ENCODE data around the gene TMEM139.

The TMEM139 gene

DNA sequence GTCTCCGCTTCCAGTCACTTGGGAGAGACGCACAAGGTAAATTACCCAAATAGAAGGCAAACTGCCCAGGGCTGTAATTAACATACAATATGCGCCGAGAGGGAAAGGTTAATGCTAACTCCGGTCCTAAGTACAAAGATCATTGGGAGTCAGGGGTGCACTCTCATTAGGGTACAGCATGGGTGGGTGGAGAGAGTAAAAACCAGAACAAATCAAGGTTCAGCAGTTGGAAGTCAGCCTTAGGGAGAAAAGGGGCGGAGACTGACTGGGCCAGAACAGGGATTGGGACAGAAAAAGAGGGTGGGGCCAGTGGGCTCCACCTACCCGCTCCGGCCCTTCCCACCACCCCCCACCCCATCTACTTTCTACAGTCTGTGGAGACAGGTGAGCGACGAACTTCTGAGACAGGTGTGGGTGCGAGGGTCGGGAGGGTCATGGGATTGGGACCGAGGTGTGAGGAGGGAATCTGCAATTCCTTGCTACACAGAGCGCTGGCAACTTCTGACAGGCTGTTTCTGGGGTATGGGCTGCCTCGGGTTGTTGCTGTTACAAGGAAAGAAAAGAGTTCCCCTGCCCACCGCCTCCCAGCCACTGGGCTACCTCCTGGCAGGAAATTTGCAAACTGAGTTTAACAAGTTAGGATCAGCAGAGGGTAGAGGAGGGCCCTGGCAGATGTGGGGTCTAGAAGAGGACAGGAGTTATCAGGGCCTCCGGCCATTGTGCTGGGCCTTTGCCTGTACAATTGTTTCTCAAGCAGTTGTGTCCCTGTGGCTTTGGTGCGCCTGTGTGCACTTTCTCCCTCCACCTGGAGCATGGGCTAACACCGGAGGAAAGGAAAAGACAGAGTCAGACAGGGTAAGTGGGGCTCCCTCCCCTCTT, at the start of gene TMEM139:
Gene TMEM139, plus strand, starts transcription at position 368 of the 879 bp plus-strand sequence. CDS start 1,000 bp downstream, outside the sequence.
- DNase-seq: no peak

GRCh38 chr7:143235561-143235960, 49.2 kb upstream of the TMEM139 start:
- no peak for DNase-seq

GRCh38 chr7:143236408-143236990, 48.3 kb upstream of the TMEM139 start:
- DNase-seq: no peak

DNA sequence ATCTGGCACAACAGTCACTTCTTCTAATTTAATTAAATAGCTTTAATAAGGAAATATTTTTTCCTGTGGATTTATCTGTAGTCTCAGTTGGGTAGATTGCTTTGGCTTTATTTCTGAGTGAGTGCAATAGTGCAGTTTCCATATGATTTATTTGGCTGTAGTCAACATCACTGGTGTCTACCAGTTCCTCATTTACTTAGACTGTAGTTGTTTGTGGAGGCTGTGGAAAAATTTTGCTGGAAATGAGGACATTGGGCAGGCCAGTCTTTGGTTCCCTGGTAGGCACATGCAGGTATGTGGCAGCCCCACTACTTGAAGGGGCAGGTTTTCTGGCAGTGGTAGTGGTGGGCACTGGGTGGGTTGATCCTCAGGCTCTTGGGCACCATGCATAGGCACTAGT, 47.4 kb upstream of the TMEM139 start:
- DNase-seq: no peak

DNA sequence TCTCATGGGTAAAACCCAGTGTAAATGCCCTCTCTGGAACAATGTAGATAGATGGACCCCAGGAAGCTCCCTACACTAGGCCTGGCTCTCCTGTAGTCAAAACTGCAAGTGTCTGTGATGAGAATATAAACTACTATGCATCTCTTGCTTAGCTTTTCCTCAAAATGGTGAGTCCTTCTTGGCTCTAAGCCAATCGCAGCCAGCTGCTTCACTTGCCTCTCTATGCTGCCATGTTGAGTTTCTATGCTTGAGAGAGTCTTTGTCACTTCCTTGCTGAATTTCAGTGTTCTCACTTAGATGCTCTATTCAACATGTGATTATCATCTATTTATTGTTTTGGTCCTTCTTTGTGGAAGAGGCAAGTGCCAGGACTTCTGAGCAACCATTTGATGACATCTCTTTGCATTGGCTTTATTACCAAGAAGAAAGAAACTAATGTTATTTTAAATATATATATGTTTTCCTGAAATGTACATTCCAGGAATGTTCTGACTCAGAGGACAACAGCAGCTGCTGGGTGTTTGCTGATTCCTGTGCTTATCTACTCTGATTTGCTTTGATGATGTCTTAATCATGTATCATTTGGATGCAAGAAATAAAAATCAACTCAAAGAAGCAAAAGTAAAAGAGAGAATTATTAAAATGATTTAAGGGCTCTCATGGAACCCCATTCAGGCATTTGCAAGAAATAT, 46.3 kb upstream of the TMEM139 start:
- no peak for DNase-seq

GRCh38 chr7:143239813-143240212, 44.9 kb upstream of the TMEM139 start:
- DNase-seq: no peak

GRCh38 chr7:143240291-143241168, 44.2 kb upstream of the TMEM139 start:
- DNase-seq: peak; percentile 61

- DNase-seq: no peak
Measured at GRCh38 chr7:143242306-143242705, 42.5 kb upstream of the TMEM139 start.

DNA sequence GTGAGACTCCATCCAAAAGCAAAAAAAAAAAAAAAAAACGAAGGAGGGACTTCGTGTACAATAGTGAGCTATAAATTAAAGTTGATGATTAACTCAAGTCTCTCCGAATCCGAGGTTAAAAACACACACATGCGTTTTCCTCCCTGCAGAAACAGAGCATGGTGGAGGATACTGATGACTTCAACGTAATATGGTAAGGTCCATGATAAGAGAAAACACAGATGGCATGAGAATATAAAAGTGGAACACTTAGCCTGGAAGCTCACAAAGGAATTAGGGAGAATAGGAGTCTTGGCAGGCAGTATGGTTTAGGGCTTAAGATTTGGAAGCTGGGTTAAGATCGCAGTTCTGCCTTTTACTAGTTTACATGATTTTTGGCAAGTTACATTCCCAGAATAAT, 41.6 kb upstream of the TMEM139 start:
- no peak for DNase-seq

GRCh38 chr7:143243614-143244013, 41.1 kb upstream of the TMEM139 start:
- no peak for DNase-seq

- DNase-seq: no peak
Measured at GRCh38 chr7:143244321-143244720, 40.4 kb upstream of the TMEM139 start.

DNA sequence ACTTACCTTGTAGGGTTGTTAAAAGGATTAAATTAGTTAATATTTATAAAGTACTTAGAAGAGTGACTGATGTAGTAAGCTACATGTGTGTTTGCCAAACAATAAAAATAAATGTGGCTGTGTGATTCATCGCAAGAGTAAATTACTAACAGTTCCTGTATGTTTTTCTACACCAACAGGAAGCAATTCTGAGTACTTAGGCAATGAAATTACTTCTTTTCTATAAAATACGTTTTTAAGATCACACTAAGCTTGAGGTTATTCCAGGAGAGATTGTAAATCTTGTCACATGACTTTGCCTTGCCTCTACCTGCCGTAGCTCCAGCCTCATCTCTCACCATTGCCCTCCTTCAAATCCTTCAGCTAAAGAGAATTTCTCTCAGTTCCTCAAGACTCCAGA, 39.6 kb upstream of the TMEM139 start:
- no peak for DNase-seq

DNA sequence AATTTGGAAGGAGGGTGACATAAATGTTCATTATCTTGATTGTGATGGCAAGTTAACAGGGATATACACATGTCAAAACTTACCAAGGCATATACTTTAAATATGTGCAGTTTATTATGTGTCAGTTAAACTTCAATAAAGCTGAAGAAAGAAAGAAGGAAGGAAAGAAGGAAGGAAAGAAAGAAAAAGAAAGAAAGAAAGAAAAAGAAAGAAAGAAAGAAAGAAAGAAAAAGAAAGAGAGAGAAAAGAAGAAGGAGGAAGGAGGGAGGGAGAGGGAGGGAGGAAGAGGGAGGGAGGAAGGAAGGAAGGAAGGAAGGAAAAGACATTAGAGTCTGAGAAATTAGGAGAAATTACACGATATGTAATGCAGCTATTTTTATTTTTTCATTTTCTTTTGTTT, 37.4 kb upstream of the TMEM139 start:
- DNase-seq: no peak

- no peak for DNase-seq
Measured at GRCh38 chr7:143248761-143249354, 35.9 kb upstream of the TMEM139 start.

- no peak for DNase-seq
Measured at GRCh38 chr7:143250199-143250598, 34.6 kb upstream of the TMEM139 start.

DNA sequence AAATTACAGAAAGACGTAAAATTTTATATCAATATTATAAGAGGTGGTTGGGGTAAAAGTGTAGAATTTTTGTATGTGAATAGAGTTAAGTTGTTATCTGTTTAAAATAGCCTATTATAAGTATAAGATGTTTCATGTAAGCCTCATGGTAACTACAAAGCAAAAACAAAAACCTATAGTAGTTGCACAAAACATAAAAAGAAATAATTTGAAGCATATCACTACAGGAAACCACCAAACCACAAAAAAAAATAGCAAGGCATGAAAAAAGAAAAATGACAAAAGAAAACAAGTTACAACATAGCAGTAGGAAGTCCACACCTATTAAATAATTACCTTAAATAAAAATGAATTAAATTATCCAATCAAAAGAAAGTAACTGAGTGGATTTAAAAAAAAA, 33.9 kb upstream of the TMEM139 start:
- DNase-seq: no peak

- DNase-seq: no peak
Measured at GRCh38 chr7:143252006-143252405, 32.8 kb upstream of the TMEM139 start.

DNA sequence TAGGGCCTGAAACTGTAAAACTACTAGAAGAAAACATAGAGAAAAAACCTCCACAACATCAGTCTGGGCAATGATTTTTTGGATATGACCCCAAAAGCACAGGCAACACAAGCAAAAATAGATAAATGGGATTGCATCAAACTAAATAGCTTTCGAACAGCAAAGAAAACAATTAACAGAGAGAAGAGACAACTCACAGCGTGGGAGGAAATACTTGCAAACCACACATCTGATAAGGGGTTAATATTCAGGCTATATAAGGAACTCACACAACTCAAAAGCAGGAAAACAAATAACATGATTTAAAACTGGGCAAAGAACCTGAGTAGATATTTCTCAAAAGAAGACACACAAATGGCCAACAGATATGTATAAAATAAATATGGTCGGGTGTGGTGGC, 29.2 kb upstream of the TMEM139 start:
- no peak for DNase-seq

DNA sequence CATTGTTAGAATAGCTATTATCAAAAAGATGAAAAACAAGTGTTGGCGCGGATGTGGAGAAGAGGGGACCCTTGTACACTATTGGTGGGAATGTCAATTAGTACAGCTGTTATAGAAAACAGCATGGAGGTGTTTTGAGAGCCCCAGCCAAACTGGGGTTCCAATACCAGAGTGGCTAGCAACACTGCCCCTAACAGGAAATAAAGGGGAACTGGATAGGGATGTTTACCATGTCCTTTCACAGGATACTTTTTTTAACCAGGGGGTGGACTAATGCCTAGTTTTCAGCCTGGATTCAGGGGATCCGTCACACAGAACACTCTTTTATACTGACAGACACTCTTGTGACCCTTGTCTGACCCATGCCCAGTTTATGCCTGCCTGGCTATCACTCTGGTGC, 28.4 kb upstream of the TMEM139 start:
- DNase-seq: no peak

DNA sequence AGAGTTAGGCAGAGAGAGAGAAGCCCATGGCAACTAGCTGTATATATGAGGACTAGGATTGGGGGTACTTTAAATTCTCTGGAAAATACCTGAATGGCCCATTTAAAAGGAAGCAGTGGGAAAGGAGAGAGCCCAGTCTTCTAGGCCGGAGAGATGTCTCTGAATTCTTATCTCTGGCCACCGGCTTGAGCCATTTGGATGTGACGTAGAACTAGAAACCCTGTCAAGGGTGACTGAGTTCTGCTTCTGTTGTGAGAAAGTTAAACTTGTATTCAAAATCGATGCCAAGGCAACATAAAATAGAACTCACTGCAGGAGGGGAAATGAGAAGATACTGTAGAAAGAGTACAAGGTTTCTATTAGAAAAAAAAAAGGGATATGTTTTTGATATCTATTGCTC, 27.8 kb upstream of the TMEM139 start:
- DNase-seq: no peak

DNA sequence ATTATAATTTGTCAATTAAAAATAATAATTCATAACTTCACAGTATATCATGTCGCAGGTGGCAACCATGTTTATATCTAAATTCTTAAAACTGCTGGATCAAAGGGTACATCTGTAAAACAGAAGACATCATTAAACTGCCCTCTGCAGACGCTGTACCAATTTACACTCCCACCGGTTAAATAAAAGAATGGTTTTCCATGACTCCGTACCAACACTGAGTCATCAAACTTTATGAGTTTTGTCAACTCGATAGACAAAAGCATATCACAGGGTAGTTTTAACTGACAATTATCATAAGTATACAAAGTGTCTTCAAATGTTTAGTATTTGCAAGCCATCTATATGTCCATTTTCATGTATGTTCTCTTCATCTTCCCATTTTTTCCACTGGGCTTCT, 27.3 kb upstream of the TMEM139 start:
- DNase-seq: no peak

- DNase-seq: no peak
Measured at GRCh38 chr7:143258831-143259230, 25.9 kb upstream of the TMEM139 start.

DNA sequence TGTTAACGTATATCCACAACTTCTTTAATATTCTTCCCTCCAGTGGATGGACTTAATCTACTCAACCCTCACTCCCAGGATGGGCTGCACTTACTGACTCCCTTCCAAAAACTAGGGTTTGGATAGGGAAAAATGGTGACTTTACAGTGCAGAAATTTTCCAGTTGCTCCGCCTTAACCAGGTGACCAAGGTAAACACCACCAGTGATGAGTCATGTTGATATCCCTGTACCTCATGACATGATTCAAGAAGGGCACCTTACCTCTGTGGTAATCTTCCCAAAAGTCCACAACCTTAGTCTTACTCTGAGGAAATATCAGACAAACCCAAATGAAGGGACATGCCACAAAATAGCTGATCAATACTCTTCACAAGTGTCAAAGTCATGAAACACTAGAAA, 25.0 kb upstream of the TMEM139 start:
- no peak for DNase-seq

Data from stimulated activated CD4-positive, alpha-beta T cell treated with anti-CD3 and anti-CD28 coated beads, Interleukin-4, amount 100 ng/mL, for 1 hour (primary cell).